Natural killer cell treated with Interleukin-12 subunit alpha and Interleukin-12 subunit beta and Interleukin-15 and Interleukin-18, amount 100 ng/mL, for 72 hours (primary cell): ENCODE results near the gene PSMB10. TPM values are rescaled to one million over a fixed set of nuclear protein-coding genes. Genes with fewer than 3 reads are reported as not detected.
A peak's percentile ranks its signal among the peaks of the same experiment; 100 is the strongest.
"Not testable (repeated sequence)": the region's sequence is repeated elsewhere in the genome, so short reads cannot be mapped to it uniquely, and the experiment has no call there.

ENCODE experiments used
- ATAC-seq, 2 donors: fragments of 150-1000 bp; cut with Tn5 transposase in 1 of 2; sonication (Bioruptor Pico), chemical (Tn5 transposase) in 1 of 2; 2 replicates each; pipeline ENCODE4 v1.10.0; 2021
- DNase-seq: peaks from one replicate; pipeline ENCODE4 v3.0.0; 2022; ENCODE audit warnings: low spot score
- H3K27ac Mint-ChIP-seq, 2 donors: 1 replicate in 1 of 2; 2 replicates in 1 of 2; pipeline ENCODE4 v1.8.0; 2022; ENCODE audit warnings: mixed read lengths in 2 of 2, mild to moderate bottlenecking in 1 of 2, moderate library complexity in 1 of 2
- H3K27me3 Mint-ChIP-seq, 2 donors: 1 replicate in 1 of 2; 2 replicates in 1 of 2; pipeline ENCODE4 v1.8.0; 2022; ENCODE audit warnings: mixed read lengths in 2 of 2
- H3K36me3 Mint-ChIP-seq: one replicate; pipeline ENCODE4 v1.8.0; 2022; ENCODE audit warnings: mixed read lengths
- H3K4me1 Mint-ChIP-seq, 2 donors: 1 replicate in 1 of 2; 2 replicates in 1 of 2; pipeline ENCODE4 v1.8.0; 2022; ENCODE audit warnings: low read depth in 2 of 2, mixed read lengths in 2 of 2, mild to moderate bottlenecking in 1 of 2
- H3K4me3 Mint-ChIP-seq: one replicate; pipeline ENCODE4 v1.8.0; 2022; ENCODE audit warnings: mixed read lengths
- H3K9me3 Mint-ChIP-seq: 2 replicates; pipeline ENCODE4 v1.8.0; 2022; ENCODE audit warnings: mixed read lengths
- total RNA-seq, 2 donors: library from RNA; stranded (reverse); gene quantifications; one replicate each; pipeline ENCODE4 v1.2.3, GENCODE V29; 2022

PSMB10 gene
- total RNA-seq, 2 donors from 2014 or later: 259 to 316 TPM

GRCh38 chr16:67917140-67917851 lies 19.4 kb downstream of the PSMB10 start:
- peak in 1 of 2 donors; percentile 1 for ATAC-seq
- no peak for DNase-seq
- Mint-ChIP-seq H3K27me3 (no peaks in the 10 kb centered on the region), H3K36me3 (no peaks in the 10 kb centered on the region), H3K4me3 (no peak overlapping the region), H3K9me3 (no peaks in the 10 kb centered on the region), H3K4me1 (peaks cover 12 to 30% of the 10 kb centered on the region in 2 donors), H3K27ac (peak overlapping the region; percentile 31 to 78)

GRCh38 chr16:67915831-67916723 lies 20.6 kb downstream of the PSMB10 start:
- H3K27ac Mint-ChIP-seq: peak overlapping the region in 1 of 2 donors; percentile 7
- no peaks in the 10 kb centered on the region for H3K27me3 Mint-ChIP-seq
- H3K4me1 Mint-ChIP-seq: peaks cover 12 to 26% of the 10 kb centered on the region in 2 donors
- H3K9me3 Mint-ChIP-seq: no peaks in the 10 kb centered on the region
- H3K36me3 Mint-ChIP-seq: no peaks in the 10 kb centered on the region
- no peak for ATAC-seq
- no peak overlapping the region for H3K4me3 Mint-ChIP-seq
- DNase-seq: no peak

DNA sequence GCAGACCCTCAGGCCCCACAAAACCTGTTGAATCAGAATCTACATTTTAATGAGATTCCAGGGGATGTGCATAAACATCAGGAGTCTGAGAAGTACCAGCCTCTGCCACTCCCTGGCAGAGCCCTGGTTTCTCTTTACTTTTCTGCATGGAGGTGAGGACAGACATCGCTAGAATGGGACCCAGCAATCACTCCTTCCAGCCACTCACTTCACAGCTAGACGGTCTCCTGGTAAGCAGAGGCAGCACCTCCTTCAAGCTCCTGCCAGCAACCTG lies 21.2 kb downstream of the PSMB10 start:
- H3K27me3 Mint-ChIP-seq, DNase-seq, H3K9me3 Mint-ChIP-seq, ATAC-seq, H3K4me3 Mint-ChIP-seq, H3K36me3 Mint-ChIP-seq, H3K27ac Mint-ChIP-seq: not testable (repeated sequence)
- H3K4me1 Mint-ChIP-seq: peaks cover 12 to 23% of the 10 kb centered on the region in 2 donors

DNA sequence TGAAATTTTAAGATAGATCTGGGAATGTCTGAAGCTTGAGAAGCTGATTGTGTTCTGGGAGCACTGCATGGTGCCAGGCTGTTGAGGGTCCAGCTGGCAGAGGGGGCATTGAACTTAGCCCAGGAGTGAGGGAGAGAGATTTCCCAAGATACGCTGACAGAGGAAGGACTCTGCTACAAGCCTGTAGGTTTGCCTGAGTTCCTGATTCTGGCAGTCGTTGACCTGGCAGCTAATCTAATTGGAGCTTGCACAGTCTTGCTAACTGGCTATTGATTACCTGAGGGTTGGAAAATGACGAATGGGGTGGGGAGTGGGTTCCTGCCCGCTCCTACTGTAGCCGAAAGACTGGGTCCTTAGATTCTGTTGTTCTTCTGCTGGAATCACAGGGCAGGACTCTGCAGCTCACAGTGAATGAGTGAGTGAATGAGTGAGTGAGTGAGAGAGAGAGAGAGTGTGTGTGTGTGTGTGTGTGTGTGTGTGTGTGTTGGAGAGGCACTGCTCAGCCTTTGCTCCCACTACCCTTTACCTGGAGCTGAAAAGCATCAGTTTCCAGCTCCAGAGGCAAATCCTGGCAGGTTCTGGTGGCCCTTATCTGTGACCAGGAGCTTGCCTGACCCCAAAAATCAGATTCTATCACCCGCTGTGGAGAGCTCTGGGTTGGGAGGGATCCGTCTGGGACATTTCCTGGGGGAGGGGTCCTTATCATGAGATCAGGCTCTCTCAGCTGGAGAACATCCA lies 21.7 kb downstream of the PSMB10 start:
- Mint-ChIP-seq H3K27ac (no peak overlapping the region), H3K9me3 (no peaks in the 10 kb centered on the region), H3K4me1 (peaks cover 16 to 26% of the 10 kb centered on the region in 2 donors), H3K27me3 (no peaks in the 10 kb centered on the region), H3K4me3 (no peak overlapping the region), H3K36me3 (no peaks in the 10 kb centered on the region)
- DNase-seq (no peak), ATAC-seq (no peak)

DNA sequence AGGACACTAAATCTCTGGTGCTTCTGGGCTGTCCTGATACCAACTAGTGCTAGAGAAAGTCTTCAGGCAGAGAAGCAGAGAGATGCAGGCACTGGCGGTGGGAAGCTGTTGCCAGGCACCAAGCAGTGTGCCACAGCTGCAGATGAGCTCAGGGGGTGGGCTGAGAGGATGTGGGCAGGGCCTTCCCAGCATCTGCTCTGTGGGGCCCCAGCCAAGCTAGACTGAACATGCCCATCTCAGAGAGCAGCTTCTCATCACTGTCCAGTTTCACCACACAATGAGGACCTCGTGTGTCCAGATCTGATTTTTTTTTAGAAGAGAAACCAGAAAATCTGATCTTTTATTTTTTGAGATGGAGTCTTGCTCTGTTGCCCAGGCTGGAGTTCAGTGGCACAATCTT lies 26.5 kb downstream of the PSMB10 start:
- Mint-ChIP-seq H3K27me3 (no peaks in the 10 kb centered on the region), H3K9me3 (no peaks in the 10 kb centered on the region), H3K27ac (peak overlapping the region in 1 of 2 donors; percentile 19), H3K4me1 (peaks cover 8 to 18% of the 10 kb centered on the region in 2 donors), H3K36me3 (no peaks in the 10 kb centered on the region), H3K4me3 (no peak overlapping the region)
- DNase-seq: no peak
- peak; percentile 64 to 65 for ATAC-seq

GRCh38 chr16:67909056-67909742 lies 27.5 kb downstream of the PSMB10 start:
- peaks cover 8 to 16% of the 10 kb centered on the region in 2 donors for H3K4me1 Mint-ChIP-seq
- ATAC-seq (peak in 1 of 2 donors; percentile 28), DNase-seq (no peak)
- H3K27ac Mint-ChIP-seq: peak overlapping the region in 1 of 2 donors; percentile 19
- H3K4me3 Mint-ChIP-seq: no peak overlapping the region
- no peaks in the 10 kb centered on the region for H3K9me3 Mint-ChIP-seq
- H3K36me3 Mint-ChIP-seq: no peaks in the 10 kb centered on the region
- H3K27me3 Mint-ChIP-seq: no peaks in the 10 kb centered on the region

DNA sequence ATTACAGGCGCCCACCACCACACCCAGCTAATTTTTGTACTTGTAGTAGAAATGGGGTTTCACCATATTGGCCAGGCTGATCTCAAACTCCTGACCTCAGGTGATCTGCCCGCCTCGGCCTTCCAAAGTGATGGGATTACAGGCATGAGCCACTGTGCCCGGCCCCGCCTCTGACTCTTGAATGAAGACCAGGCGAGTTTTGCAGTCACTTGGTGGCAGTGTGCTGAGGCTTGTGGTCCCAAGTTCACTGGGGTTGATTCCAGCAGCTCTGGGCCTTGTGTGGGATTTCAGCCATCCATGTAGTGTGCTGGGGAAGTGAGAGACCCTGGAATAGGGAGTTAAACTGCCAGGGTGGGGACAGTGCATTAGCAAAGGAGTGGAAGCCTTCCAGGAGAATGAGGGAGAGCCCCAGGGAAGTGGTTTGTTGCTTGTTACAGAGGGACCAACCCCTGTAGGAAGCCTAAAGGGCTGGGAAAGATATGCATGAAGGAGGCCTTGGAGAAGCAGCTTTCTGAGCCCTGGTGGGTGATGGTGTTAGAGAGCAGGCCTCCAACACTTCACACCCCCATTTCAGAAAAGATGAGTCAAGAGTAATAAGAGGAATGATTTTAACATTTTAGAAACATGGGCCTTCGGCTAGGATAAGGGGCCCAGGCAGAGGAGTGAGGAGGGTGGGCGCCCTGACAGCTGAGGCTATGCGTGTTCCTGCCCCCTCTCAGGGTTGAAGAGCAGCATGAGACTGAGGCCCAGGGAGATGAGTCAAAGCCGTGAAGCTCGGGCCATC lies 29.1 kb downstream of the PSMB10 start:
- Mint-ChIP-seq H3K4me3 (no peak overlapping the region), H3K27ac (peak overlapping the region in 1 of 2 donors; percentile 21), H3K36me3 (no peaks in the 10 kb centered on the region), H3K9me3 (no peaks in the 10 kb centered on the region), H3K4me1 (peaks cover 8 to 16% of the 10 kb centered on the region in 2 donors), H3K27me3 (no peaks in the 10 kb centered on the region)
- ATAC-seq: no peak
- no peak for DNase-seq

- no peak for ATAC-seq
- Mint-ChIP-seq H3K9me3 (no peaks in the 10 kb centered on the region), H3K4me1 (peaks cover 0 to 12% of the 10 kb centered on the region in 2 donors), H3K4me3 (no peak overlapping the region), H3K27ac (no peak overlapping the region), H3K27me3 (no peaks in the 10 kb centered on the region), H3K36me3 (no peaks in the 10 kb centered on the region)
- no peak for DNase-seq
These were observed 33.8 kb downstream of the PSMB10 start for GRCh38 chr16:67902831-67903230.

DNA sequence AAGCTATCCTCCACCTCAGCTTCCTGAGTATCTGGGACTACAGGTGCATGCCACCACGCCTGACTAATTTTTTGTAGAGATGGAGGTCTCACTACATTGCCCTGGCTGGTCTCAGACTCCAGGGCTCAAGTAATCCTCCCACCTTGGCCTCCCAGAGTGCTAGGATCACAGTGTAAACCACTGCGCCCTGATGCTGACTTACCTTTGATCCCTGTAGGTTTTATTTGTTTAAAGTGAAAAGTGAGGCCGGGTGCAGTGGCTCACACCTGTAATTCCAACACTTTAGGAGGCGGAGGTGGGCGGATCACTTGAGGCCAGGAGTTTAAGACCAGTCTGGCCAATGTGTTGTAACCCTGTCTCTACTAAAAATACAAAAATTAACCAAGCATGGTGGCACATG lies 34.9 kb downstream of the PSMB10 start:
- no peaks in the 10 kb centered on the region for H3K9me3 Mint-ChIP-seq
- ATAC-seq (no peak), DNase-seq (no peak)
- H3K27ac Mint-ChIP-seq: no peak overlapping the region
- H3K36me3 Mint-ChIP-seq: no peaks in the 10 kb centered on the region
- H3K27me3 Mint-ChIP-seq: no peaks in the 10 kb centered on the region
- peaks cover 0 to 12% of the 10 kb centered on the region in 2 donors for H3K4me1 Mint-ChIP-seq
- no peak overlapping the region for H3K4me3 Mint-ChIP-seq

DNA sequence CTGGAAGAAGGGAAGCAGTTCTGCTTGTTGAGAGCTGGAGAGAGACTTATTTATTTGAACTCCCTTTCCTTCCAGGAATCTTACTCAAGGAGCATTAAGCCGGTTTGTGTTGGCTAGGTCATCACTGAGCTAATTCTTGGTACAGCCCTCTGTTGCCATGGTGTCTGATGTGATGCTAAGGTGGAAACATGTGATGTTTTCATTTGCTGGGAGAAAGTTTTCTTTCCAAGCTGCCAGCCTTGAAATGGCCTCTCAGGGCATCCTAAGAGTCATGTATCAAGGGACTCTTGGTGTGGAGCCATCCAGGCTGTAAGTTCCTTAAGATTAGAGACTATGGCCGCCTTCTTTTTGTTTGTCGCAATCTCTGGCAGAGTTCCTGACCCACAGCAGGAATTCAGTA lies 39.4 kb downstream of the PSMB10 start:
- ATAC-seq (no peak), DNase-seq (no peak)
- H3K27ac Mint-ChIP-seq: no peak overlapping the region
- peaks cover 18 to 24% of the 10 kb centered on the region in 2 donors for H3K4me1 Mint-ChIP-seq
- H3K4me3 Mint-ChIP-seq: no peak overlapping the region
- no peaks in the 10 kb centered on the region for H3K27me3 Mint-ChIP-seq
- no peaks in the 10 kb centered on the region for H3K9me3 Mint-ChIP-seq
- H3K36me3 Mint-ChIP-seq: no peaks in the 10 kb centered on the region

GRCh38 chr16:67893743-67894399 lies 42.8 kb downstream of the PSMB10 start:
- H3K27ac Mint-ChIP-seq: peak overlapping the region; percentile 92 to 95
- no peaks in the 10 kb centered on the region for H3K36me3 Mint-ChIP-seq
- H3K4me1 Mint-ChIP-seq: peaks cover 18 to 20% of the 10 kb centered on the region in 2 donors
- no peak for ATAC-seq
- H3K4me3 Mint-ChIP-seq: peak overlapping the region; percentile 97
- H3K9me3 Mint-ChIP-seq: no peaks in the 10 kb centered on the region
- H3K27me3 Mint-ChIP-seq: no peaks in the 10 kb centered on the region
- no peak for DNase-seq

- peak within 1 kb of the TSS; percentile 92 to 95 for H3K27ac Mint-ChIP-seq
- no peaks in the 10 kb centered on the region for H3K9me3 Mint-ChIP-seq
- DNase-seq (peak; percentile 95), ATAC-seq (peak; percentile 99 to 100)
- H3K4me1 Mint-ChIP-seq: peaks cover 18 to 20% of the 10 kb centered on the region in 2 donors
- H3K27me3 Mint-ChIP-seq: no peaks in the 10 kb centered on the region
- no peaks in the 10 kb centered on the region for H3K36me3 Mint-ChIP-seq
- H3K4me3 Mint-ChIP-seq: peak within 1 kb of the TSS; percentile 97
These were observed 43.5 kb downstream of the PSMB10 start, which contains the start of gene PSKH1 for GRCh38 chr16:67892899-67893742. Gene PSKH1 (plus strand): TSS chr16:67893254. CDS start chr16:67908750, 15,496 bp downstream.
